Sigmoid colon (tissue), 4 donors: ENCODE measurements around the gene EMX2.

Source experiments
- CTCF ChIP-seq, 4 experiments: fragments of 450-650 bp in 3 of 4; fragments of 200-600 bp in 1 of 4; IDR thresholded peaks; one replicate each; pipeline ENCODE4 v1.5.1; 2016 to 2019; ENCODE audit warnings: antibody characterized with exemption in 4 of 4, mild to moderate bottlenecking in 3 of 4, moderate library complexity in 2 of 4
- EP300 ChIP-seq, 4 donors: sonication (generic); formaldehyde crosslinking; IDR thresholded peaks; one replicate each; pipeline ENCODE4 v1.6.1; 2017; ENCODE audit warnings: antibody characterized with exemption in 4 of 4
- POLR2A ChIP-seq, 2 donors: fragments of 450-650 bp; IDR thresholded peaks; one replicate each; pipeline ENCODE4 v1.6.1; 2016; ENCODE audit warnings: antibody characterized with exemption in 2 of 2, mild to moderate bottlenecking in 2 of 2, moderate library complexity in 2 of 2
- POLR2AphosphoS5 ChIP-seq, 4 donors: sonication (generic); formaldehyde crosslinking; IDR thresholded peaks; one replicate each; pipeline ENCODE4 v1.6.1; 2017; ENCODE audit warnings: antibody characterized with exemption in 4 of 4

DNA sequence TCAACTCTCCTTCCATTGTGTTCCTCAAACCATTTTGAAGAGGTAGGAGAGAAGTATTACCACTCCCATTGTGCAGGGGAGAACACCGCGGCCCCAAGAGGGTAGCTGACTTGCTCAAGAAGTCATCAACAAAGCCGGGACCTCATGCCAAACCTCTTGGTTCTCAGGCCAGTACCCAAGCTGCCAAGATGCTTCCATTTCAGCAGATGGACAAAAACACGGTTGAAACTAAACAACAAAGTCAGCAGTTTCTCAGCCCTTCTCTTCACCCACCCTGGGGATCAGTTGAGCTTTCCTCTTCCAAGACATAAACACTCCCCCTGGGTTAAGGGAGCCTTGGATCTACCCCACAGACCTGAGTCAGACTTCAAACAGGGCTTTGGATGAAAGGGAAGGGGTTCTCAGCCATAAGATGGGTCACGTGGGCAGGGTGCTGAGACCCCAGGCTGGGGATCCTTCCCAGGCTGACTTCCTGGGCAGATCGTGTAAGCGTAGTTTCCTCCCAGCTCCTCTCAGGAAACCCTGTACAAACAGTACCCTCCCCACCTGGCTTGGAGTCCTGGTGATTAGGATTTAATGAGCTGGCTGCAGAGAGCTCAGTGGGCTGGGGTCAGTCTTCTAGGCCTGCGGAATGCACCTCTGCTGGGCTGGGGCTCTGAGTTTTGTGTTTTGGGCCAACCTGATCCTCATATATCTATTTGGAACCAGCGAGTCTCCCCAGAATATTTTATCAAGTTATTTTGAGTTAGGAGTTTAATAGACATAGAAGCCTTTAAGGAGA is 27.3 kb downstream of the EMX2 start:
- TF ChIP-seq POLR2A (IDR thresholded peaks at IDR 0.05) = no peak
- no peak for TF ChIP-seq POLR2AphosphoS5 (IDR thresholded peaks at IDR 0.05)
- TF ChIP-seq CTCF (IDR thresholded peaks at IDR 0.05) = no peak
- TF ChIP-seq EP300 (IDR thresholded peaks at IDR 0.05) = no peak
